K562 (cell line): ENCODE measurements around the gene SCRN3. TPM values are rescaled to one million over a fixed set of nuclear protein-coding genes. Genes with fewer than 3 reads are reported as not detected.
"Not testable (repeated sequence)": the region's sequence is repeated elsewhere in the genome, so short reads cannot be mapped to it uniquely, and the experiment has no call there.

ENCODE experiments used
- ATAC-seq: fragments of 200-7000 bp; cut with Tn5 transposase; 3 replicates; pipeline ENCODE4 v1.9.1; 2020; ENCODE audit warnings: moderate library complexity
- BruUV-seq: library from RNA; stranded (reverse); fragments of 400-500 nt; replicated peaks from 2 replicates; lab custom pipeline; 2021; lab: Mats Ljungman, UMichigan
- CTCF ChIA-PET: fragments of 300-600 bp; formaldehyde crosslinking; extraction: SDS; loops from one replicate; lab custom pipeline; 2021; ENCODE audit warnings: low intra/inter-chr PET ratio; lab: Yijun Ruan, JAX
- POLR2A ChIA-PET: fragments of 300-600, 350-650 bp; sonication (Branson Sonifier 250); formaldehyde crosslinking; extraction: SDS; loops from one replicate; lab custom pipeline; 2021; ENCODE audit warnings: antibody characterized with exemption, inconsistent platforms; lab: Yijun Ruan, JAX
- DNase-seq, 4 experiments: peaks; one replicate each; pipeline versions ENCODE4 v3.0.0 to v3.0.0-alpha.2; 2011 to 2018; ENCODE audit warnings: low spot score in 3 of 4, mixed read lengths in 3 of 4; ENCODE audit errors: extremely low read depth in 1 of 4
- FAIRE-seq: peaks from 2 replicates; lab custom pipeline; 2011; peaks lifted over from hg19 to GRCh38; lab: Jason Lieb, UNC
- H2AFZ ChIP-seq: 2 replicates; pipeline ENCODE4 v1.6.0; 2011; ENCODE audit warnings: low read depth, low read length, control low read depth, inconsistent platforms
- H3K27ac ChIP-seq: fragments of 200-600 bp; 3 replicates; pipeline ENCODE4 v1.8.0; 2011; ENCODE audit warnings: low read depth, mild to moderate bottlenecking, control low read depth, inconsistent platforms, low read length, moderate library complexity, mixed read lengths; ENCODE audit errors: extremely low read depth
- H3K27me3 ChIP-seq, 2 experiments: fragments of 300-600 bp in 1 of 2; 2 replicates in 1 of 2; 3 replicates in 1 of 2; pipeline versions ENCODE4 v1.6.0 to v1.8.0; 2011; ENCODE audit warnings: inconsistent platforms in 2 of 2, low read length in 2 of 2, mild to moderate bottlenecking in 1 of 2, mixed read lengths in 1 of 2, moderate library complexity in 1 of 2; ENCODE audit not compliant: control insufficient read depth in 2 of 2, insufficient read depth in 2 of 2
- H3K36me3 ChIP-seq: fragments of 300-600 bp; 3 replicates; pipeline ENCODE4 v1.8.0; 2011; ENCODE audit warnings: mild to moderate bottlenecking, low read length, inconsistent platforms; ENCODE audit not compliant: control insufficient read depth, insufficient read depth
- H3K4me1 ChIP-seq, 2 experiments: fragments of 200-600 bp in 1 of 2; replicated peaks in 1 of 2; 2 replicates in 1 of 2; 3 replicates in 1 of 2; pipeline versions ENCODE4 v1.5.1 to v1.8.0; 2011; ENCODE audit warnings: inconsistent platforms in 2 of 2, low read length in 2 of 2, mild to moderate bottlenecking in 1 of 2, mixed read lengths in 1 of 2, moderate library complexity in 1 of 2; ENCODE audit not compliant: control insufficient read depth in 2 of 2, insufficient read depth in 2 of 2
- H3K4me2 ChIP-seq: 2 replicates; pipeline ENCODE4 v1.6.1; 2011; ENCODE audit warnings: low read length, control low read depth, inconsistent platforms, mixed read lengths; ENCODE audit not compliant: insufficient read depth
- H3K4me3 ChIP-seq: fragments of 200-600 bp; sonication (generic), shearing (Covaris generic); 2 replicates; pipeline ENCODE4 v1.5.1; 2016; ENCODE audit warnings: control low read depth, inconsistent platforms
- H3K79me2 ChIP-seq: fragments of 200-600 bp; 3 replicates; pipeline ENCODE4 v1.8.0; 2011; ENCODE audit warnings: low read length, inconsistent platforms; ENCODE audit not compliant: control insufficient read depth, insufficient read depth
- H3K9ac ChIP-seq, 2 experiments: 2 replicates each; pipeline versions ENCODE4 v1.6.0 to v1.6.1; 2011; ENCODE audit warnings: low read depth in 2 of 2, low read length in 2 of 2, control low read depth in 1 of 2, inconsistent platforms in 1 of 2, mild to moderate bottlenecking in 1 of 2, mixed read lengths in 1 of 2; ENCODE audit not compliant: insufficient read depth in 1 of 2
- H3K9me1 ChIP-seq: one replicate; pipeline ENCODE4 v1.6.0; 2011; ENCODE audit warnings: inconsistent platforms, mild to moderate bottlenecking, low read length, moderate library complexity; ENCODE audit not compliant: control insufficient read depth, insufficient read depth
- H3K9me3 ChIP-seq: replicated peaks from 2 replicates; pipeline ENCODE4 v1.5.1; 2011; ENCODE audit warnings: low read depth, low read length, inconsistent platforms; ENCODE audit not compliant: control insufficient read depth, insufficient read depth
- H4K20me1 ChIP-seq: replicated peaks from 2 replicates; pipeline ENCODE4 v1.6.1; 2011; ENCODE audit warnings: low read length, inconsistent platforms, mixed read lengths; ENCODE audit not compliant: control insufficient read depth, insufficient read depth
- ASH1L ChIP-seq: fragments of 450-650 bp; IDR thresholded peaks from 2 replicates; pipeline ENCODE4 v1.6.1; 2018; ENCODE audit warnings: borderline replicate concordance, mild to moderate bottlenecking, low read depth; ENCODE audit not compliant: partially characterized antibody
- DIDO1 ChIP-seq: fragments of 450-650 bp; IDR thresholded peaks from 2 replicates; pipeline ENCODE4 v1.6.1; 2016; ENCODE audit warnings: low read depth, missing biosample characterization, missing genetic modification characterization
- FUS ChIP-seq: fragments of 200-400 bp; formaldehyde crosslinking; optimal IDR thresholded peaks from 2 replicates; pipeline ENCODE3; 2017; ENCODE audit warnings: low read depth, low read length
- MEIS2 ChIP-seq: fragments of 450-650 bp; IDR thresholded peaks from 2 replicates; pipeline ENCODE4 v1.6.1; 2014; ENCODE audit warnings: mild to moderate bottlenecking; ENCODE audit not compliant: partially characterized antibody
- ZBTB33 ChIP-seq: sonication (generic); formaldehyde crosslinking; IDR thresholded peaks from 2 replicates; pipeline ENCODE4 v1.8.1; 2023; ENCODE audit warnings: mild to moderate bottlenecking, missing genetic modification reagents
- ZNF217 ChIP-seq: sonication (generic); formaldehyde crosslinking; IDR thresholded peaks from 2 replicates; pipeline ENCODE4 v1.8.0; 2022; ENCODE audit warnings: mild to moderate bottlenecking, missing genetic modification reagents
- ZNF668 ChIP-seq: fragments of 250-450 bp; sonication (Bioruptor Pico); IDR thresholded peaks from 2 replicates; pipeline ENCODE4 v1.8.0; 2022; ENCODE audit warnings: mild to moderate bottlenecking, inconsistent platforms
- WGBS: fragments of 100-300 bp; shearing (Covaris generic); methylation state at CpG from one replicate; pipeline ENCODE4 v1.1.6; 2016; ENCODE audit warnings: low coverage, mixed read lengths; ENCODE audit not compliant: insufficient coverage; ENCODE audit errors: missing lambda C conversion rate; 5-methylcytosine and 5-hydroxymethylcytosine counted together
- in situ Hi-C: fragments of 300-500 bp; cut with MboI; formaldehyde crosslinking; loops from 4 replicates; pipeline ENCODE4 v1.15.0; 2018; ENCODE audit warnings: inconsistent platforms, mixed read lengths
- intact Hi-C: fragments of 100-400 bp; cut with micrococcal nuclease; formaldehyde crosslinking; loops from 2 replicates; pipeline ENCODE4 v1.14.2; 2022
- polyA plus RNA-seq, 8 experiments: library from polyadenylated mRNA; depleted of rRNA in 4 of 8; stranded (reverse) in 5 of 8; unstranded in 3 of 8; fragments of >200 nt; fragmentation: Nextera tagmentation in 2 of 8; fragmentation: Illumina TruSeq in 1 of 8; extraction: Ambion mirVana in 2 of 8; extraction: Trizol in 1 of 8; gene quantifications; 2 replicates each; pipeline versions ENCODE4 v1.2.1 to v1.2.3, GENCODE V29; 2011 to 2014; ENCODE audit warnings: inconsistent platforms in 1 of 8, missing spikeins in 1 of 8
- total RNA-seq, 7 experiments: library from RNA; depleted of rRNA in 6 of 7; stranded (reverse); fragments of >200 nt in 6 of 7; fragmentation: Illumina TruSeq in 2 of 7; extraction: Trizol in 2 of 7; gene quantifications; 2 replicates each; pipeline versions ENCODE4 v1.2.1 to v1.2.3, GENCODE V29; 2011 to 2021; ENCODE audit warnings: low replicate concordance in 1 of 7

The SCRN3 gene
- total and polyA plus RNA-seq, 9 of the 15 experiments (the other 6 are each of a cell fraction or from before 2014, with no cell fraction given) = 7.7 to 21.8 (median 20.0) TPM

- Histone ChIP-seq H4K20me1 (no peaks in the 10 kb centered on the region), H3K36me3 (peaks cover 11% of the 10 kb centered on the region), H3K27ac (no peak overlapping the region), H3K27me3 (no peaks in the 10 kb centered on the region), H3K4me2 (no peak overlapping the region), H3K9me3 (no peaks in the 10 kb centered on the region), H3K9me1 (no peaks in the 10 kb centered on the region), H3K79me2 (peaks cover 15% of the 10 kb centered on the region), H2AFZ (no peak overlapping the region), H3K4me3 (no peak overlapping the region), H3K4me1 (0 out of 5 replicates have a peak, but pooled peaks cover 0 to 5% of the 10 kb centered on the region in 2 experiments), H3K9ac (no peak overlapping the region)
- intact Hi-C loops = no loop called here
- POLR2A ChIA-PET = interaction anchor here (0.6 kb wide), 1 partner anchor 48 kb away, joined by 3 read pairs; no protein-coding TSS in a partner anchor
- in situ Hi-C loops = no loop called here
- DNase-seq = no peak
- TF ChIP-seq ZNF668 (CRISPR knock-in tag) (no peak), DIDO1 (no peak), ZNF217 (CRISPR knock-in tag) (no peak), ZBTB33 (CRISPR knock-in tag) (no peak), FUS (no peak), ASH1L (no peak), MEIS2 (no peak)
- no TSS peak for BruUV-seq
- FAIRE-seq = no peak
- no peak for ATAC-seq
- WGBS = 78% methylated on average over 6 of the region's 6 CpGs
- CTCF ChIA-PET = no interaction called here
Observed at GRCh38 chr2:174389542-174389941, 6.0 kb upstream of the SCRN3 start.

- H3K4me1 ChIP-seq, H3K9me3 ChIP-seq, H4K20me1 ChIP-seq, FAIRE-seq, DNase-seq, BruUV-seq, ATAC-seq, H3K9ac ChIP-seq, H3K27me3 ChIP-seq, CTCF ChIA-PET, in situ Hi-C loops, H3K9me1 ChIP-seq, H3K4me3 ChIP-seq, intact Hi-C loops, H3K27ac ChIP-seq, H2AFZ ChIP-seq, H3K4me2 ChIP-seq: not testable (repeated sequence)
- POLR2A ChIA-PET = interaction anchor here (0.6 kb wide), 1 partner anchor 47 kb away, joined by 3 read pairs; no protein-coding TSS in a partner anchor
- H3K36me3 ChIP-seq = peaks cover 11% of the 10 kb centered on the region
- WGBS = 89% methylated on average over 3 of the region's 3 CpGs
- H3K79me2 ChIP-seq = peaks cover 23% of the 10 kb centered on the region
Observed at GRCh38 chr2:174390303-174390702, 5.2 kb upstream of the SCRN3 start.
